Ovary (tissue), 9 donors: ENCODE measurements around the gene RUSF1. TPM values are rescaled to one million over a fixed set of nuclear protein-coding genes. Genes with fewer than 3 reads are reported as not detected.
"Not testable (repeated sequence)": the region's sequence is repeated elsewhere in the genome, so short reads cannot be mapped to it uniquely, and the experiment has no call there.

Source experiments
- DNase-seq, 5 donors: peaks; one replicate each; pipeline ENCODE4 v3.0.0-alpha.2; 2019 to 2020
- H3K27ac ChIP-seq, 2 donors: fragments of 200-600 bp; one replicate each; pipeline versions ENCODE4 v1.5.1 to v1.8.0; 2019 to 2022
- H3K27me3 ChIP-seq: fragments of 200-600 bp; one replicate; pipeline ENCODE4 v1.8.0; 2022
- H3K36me3 ChIP-seq: fragments of 200-600 bp; sonication (generic); one replicate; pipeline ENCODE4 v1.5.1; 2019
- H3K4me1 ChIP-seq: one replicate; pipeline ENCODE4 v1.8.1; 2013; ENCODE audit warnings: mild to moderate bottlenecking, moderate library complexity; ENCODE audit not compliant: insufficient read depth
- H3K4me3 ChIP-seq: fragments of 200-600 bp; sonication (generic); one replicate; pipeline ENCODE4 v1.5.1; 2017
- H3K9me3 ChIP-seq, 2 donors: fragments of 200-600 bp in 1 of 2; sonication (generic) in 1 of 2; one replicate each; pipeline versions ENCODE4 v1.5.1 to v1.8.1; 2013 to 2019; ENCODE audit warnings: mild to moderate bottlenecking in 1 of 2, moderate library complexity in 1 of 2
- EP300 ChIP-seq: sonication (generic); formaldehyde crosslinking; IDR thresholded peaks from one replicate; pipeline ENCODE4 v1.6.1; 2017; ENCODE audit warnings: antibody characterized with exemption
- POLR2A ChIP-seq: fragments of 450-650 bp; IDR thresholded peaks from one replicate; pipeline ENCODE4 v1.6.1; 2017; ENCODE audit warnings: antibody characterized with exemption, mild to moderate bottlenecking, moderate library complexity
- WGBS, 3 donors: extraction: QIAGEN DNeasy Blood & Tissue Kit in 1 of 3; methylation state at CpG; one replicate each; pipeline versions ENCODE4 v1.1.5 to v1.1.7; 2013 to 2017; 5-methylcytosine and 5-hydroxymethylcytosine counted together
- intact Hi-C, 4 donors: fragments of 100-400 bp; cut with DNase I; formaldehyde crosslinking; loops; one replicate each; pipeline versions ENCODE4 v1.11.0 to v1.15.1; 2022 to 2023
- polyA plus RNA-seq, 2 donors: library from polyadenylated mRNA; stranded (reverse); fragments of 200-250 nt in 1 of 2; fragments of 350-450 nt in 1 of 2; fragmentation: Illumina TruSeq in 1 of 2; extraction: RNeasy Lipid Tissue Mini Kit (QIAGEN cat#74804) in 1 of 2; gene quantifications; one replicate each; pipeline ENCODE4 v1.2.3, GENCODE V29; 2013 to 2014
- total RNA-seq, 7 donors: library from RNA; depleted of rRNA in 2 of 7; stranded (reverse); fragments of >200 nt in 2 of 7; fragmentation: NEBNext Ultra II Directional in 3 of 7; extraction: Animal tissue kit (Norgen Biotek cat#: 25700) in 3 of 7; gene quantifications; one replicate each; pipeline versions ENCODE4 v1.1.0 to v1.2.4, GENCODE V29; 2016 to 2023
- TF ChIP-seq, protein P1 (sequence below), 3 donors: fragments of 450-650 bp in 2 of 3; fragments of 200-600 bp in 1 of 3; IDR thresholded peaks; one replicate each; pipeline versions ENCODE4 v1.5.1 to v1.8.0; 2016 to 2022; ENCODE audit warnings: antibody characterized with exemption in 3 of 3, mild to moderate bottlenecking in 1 of 3
- donor health status: DM: no; HTN: no; CAD: no; lungs with moderate emphysema.
- donor health status: DM: no; HTN: no; CAD: no.
- donor health status: Bipolar disorder and iron deficiency.
- donor health status: DM: yes; HTN: yes; CAD: no.
- donor health status: DM: no; HTN: no; CAD: no.
- donor health status: DM: yes; HTN: yes; CAD: no.

RUSF1 gene
- total and polyA plus RNA-seq, 9 donors = 39.8 to 98.4 (median 91.2) TPM

DNA sequence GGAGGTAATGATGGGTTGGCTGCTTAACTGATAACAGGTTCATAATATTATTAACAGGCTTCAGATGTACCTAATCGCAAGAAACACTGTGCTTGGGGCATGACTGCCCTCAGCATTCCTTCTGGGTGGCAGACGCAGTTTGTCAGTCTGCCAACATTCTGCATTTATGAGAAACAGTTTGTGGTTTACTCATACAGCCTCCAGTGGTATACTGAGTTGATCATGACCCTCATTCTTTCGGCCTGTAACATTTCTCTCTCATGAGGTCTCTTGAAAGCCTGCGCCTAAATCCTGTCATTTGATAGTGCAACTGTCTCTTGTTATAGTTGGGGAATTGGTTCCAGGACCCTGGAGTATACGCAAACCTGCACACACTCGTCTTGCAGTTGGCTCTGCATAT lies 4.9 kb upstream of the RUSF1 start:
- intact Hi-C loops = loop anchor here in 1 of 4 donors (10.0 kb wide), 1 partner anchor 318 kb away; no protein-coding TSS in a partner anchor
- no peak for DNase-seq
- Histone ChIP-seq H3K4me1 (peaks cover 2% of the 10 kb centered on the region), H3K9me3 (no peaks in the 10 kb centered on the region), H3K4me3 (no peak overlapping the region), H3K27ac (no peak overlapping the region), H3K27me3 (no peaks in the 10 kb centered on the region), H3K36me3 (no peaks in the 10 kb centered on the region)
- TF ChIP-seq EP300 (no peak), POLR2A (no peak)
- TF ChIP-seq, protein P1, sequence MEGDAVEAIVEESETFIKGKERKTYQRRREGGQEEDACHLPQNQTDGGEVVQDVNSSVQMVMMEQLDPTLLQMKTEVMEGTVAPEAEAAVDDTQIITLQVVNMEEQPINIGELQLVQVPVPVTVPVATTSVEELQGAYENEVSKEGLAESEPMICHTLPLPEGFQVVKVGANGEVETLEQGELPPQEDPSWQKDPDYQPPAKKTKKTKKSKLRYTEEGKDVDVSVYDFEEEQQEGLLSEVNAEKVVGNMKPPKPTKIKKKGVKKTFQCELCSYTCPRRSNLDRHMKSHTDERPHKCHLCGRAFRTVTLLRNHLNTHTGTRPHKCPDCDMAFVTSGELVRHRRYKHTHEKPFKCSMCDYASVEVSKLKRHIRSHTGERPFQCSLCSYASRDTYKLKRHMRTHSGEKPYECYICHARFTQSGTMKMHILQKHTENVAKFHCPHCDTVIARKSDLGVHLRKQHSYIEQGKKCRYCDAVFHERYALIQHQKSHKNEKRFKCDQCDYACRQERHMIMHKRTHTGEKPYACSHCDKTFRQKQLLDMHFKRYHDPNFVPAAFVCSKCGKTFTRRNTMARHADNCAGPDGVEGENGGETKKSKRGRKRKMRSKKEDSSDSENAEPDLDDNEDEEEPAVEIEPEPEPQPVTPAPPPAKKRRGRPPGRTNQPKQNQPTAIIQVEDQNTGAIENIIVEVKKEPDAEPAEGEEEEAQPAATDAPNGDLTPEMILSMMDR (IDR thresholded peaks at IDR 0.05) = no peak
- WGBS, 3 donors = 71 to 81% (median 72%) methylated on average over 6 of the region's 6 CpGs

DNA sequence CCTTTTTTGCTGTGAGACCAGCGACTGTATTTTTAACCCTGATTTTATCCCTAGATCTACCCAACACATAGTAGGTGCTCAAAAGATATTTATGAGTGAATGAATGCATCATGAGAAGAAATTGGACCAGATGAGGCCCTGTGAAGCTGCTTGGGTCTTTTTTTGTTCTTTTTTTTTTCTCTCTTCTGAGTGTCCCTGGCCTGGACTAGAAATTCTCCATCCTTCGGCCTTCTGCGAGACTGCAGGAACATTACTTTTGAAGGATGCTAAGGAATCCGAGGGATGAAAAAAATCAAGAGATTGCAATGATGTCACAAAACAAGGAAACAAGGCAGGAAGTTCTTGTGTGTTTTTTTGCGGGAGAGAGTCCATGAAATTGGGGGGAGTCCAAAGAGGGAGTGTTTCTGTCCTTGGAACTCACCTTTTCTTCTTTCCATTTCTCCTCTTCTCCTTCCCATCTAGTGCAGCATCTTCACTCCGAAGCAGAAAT lies 560 bp upstream of the RUSF1 start:
- no peak for DNase-seq
- intact Hi-C loops = loop anchor here in 1 of 4 donors (2.0 to 10.0 kb wide), 2 partner anchors 48 to 196 kb away; no protein-coding TSS in a partner anchor

DNA sequence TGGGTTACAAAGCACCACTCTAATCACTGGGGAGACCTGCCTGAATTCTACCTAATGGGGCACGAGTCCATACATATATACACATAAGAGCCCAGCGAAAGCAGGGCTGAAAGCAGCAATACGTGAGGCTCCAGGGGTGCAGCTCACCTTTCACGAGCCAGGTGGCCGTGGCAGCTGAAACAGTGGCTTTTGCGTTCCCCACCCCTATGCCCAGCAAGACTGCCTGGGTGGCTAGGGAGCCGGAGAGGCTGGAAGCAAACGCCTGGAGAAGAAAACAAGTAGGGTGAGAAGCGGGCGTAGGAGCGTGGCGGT lies 618 bp downstream of the RUSF1 start:
- Histone ChIP-seq H3K27me3 (no peaks in the 10 kb centered on the region), H3K9me3 (no peaks in the 10 kb centered on the region), H3K27ac (peak overlapping the region; percentile 52 to 92), H3K36me3 (no peaks in the 10 kb centered on the region), H3K4me3 (peak overlapping the region; percentile 85), H3K4me1 (peaks cover 2% of the 10 kb centered on the region)
- DNase-seq = no peak
- TF ChIP-seq EP300 = no peak
- WGBS, 3 donors = 1 to 2% (median 2%) methylated on average over 12 of the region's 12 CpGs
- intact Hi-C loops = loop anchor here in 1 of 4 donors (10.0 kb wide), 1 partner anchor 197 kb away; no protein-coding TSS in a partner anchor

More for the DNA sequence above, 560 bp upstream of the RUSF1 start:
- Histone ChIP-seq H3K27me3 (no peaks in the 10 kb centered on the region), H3K27ac (peak overlapping the region; percentile 52 to 92), H3K9me3 (no peaks in the 10 kb centered on the region), H3K36me3 (no peaks in the 10 kb centered on the region), H3K4me3 (peak overlapping the region; percentile 85), H3K4me1 (peaks cover 2% of the 10 kb centered on the region)
- TF ChIP-seq POLR2A = no peak
- no peak for TF ChIP-seq EP300
- TF ChIP-seq, protein P1 (IDR thresholded peaks at IDR 0.05) = no peak
- 2 to 6% (median 3%) methylated on average over 6 of the region's 6 CpGs for WGBS, 3 donors

DNA sequence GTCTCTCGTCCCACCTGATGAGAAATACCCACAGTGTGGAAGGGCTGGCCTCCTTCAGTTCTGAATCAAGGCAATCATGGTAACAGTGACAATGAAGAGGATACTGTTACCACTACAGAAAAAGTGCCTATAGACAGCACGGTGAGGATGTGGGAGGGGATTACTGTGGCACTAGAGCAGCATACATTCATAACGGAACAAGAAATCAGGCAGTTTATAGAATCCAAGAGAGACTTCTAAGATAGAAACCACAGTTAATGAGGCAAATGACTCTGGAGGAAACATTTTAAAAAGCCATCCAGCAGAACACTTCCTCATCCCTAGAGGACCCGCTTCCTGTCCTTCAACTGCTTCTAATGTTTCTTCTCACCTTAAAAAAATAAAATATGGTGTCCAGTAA lies 2.7 kb downstream of the RUSF1 start:
- TF ChIP-seq POLR2A = no peak
- TF ChIP-seq EP300 = no peak
- TF ChIP-seq, protein P1 (IDR thresholded peaks at IDR 0.05) = no peak
- 74 to 84% (median 76%) methylated on average over 4 of the region's 4 CpGs for WGBS, 3 donors
- peaks cover 2% of the 10 kb centered on the region for H3K4me1 ChIP-seq

DNA sequence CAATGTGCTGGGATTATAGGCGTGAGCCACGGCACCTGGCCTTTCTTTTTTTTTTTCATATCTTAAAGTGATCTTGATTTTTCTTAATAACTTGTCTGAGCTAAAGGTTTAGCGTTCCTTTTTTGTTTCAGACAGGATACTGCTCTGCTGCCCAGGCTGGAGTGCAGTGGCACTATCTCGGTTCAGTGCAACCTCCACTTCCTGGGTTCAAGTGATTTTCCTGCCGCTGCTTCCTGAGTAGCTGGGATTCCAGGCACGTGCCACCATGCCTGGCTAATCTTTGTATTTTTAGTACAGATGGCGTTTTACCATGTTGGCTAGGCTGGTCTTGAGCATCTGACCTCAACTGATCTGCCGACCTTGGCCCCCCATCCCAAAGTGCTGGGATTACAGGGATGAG lies 4.0 kb downstream of the RUSF1 start:
- 66 to 75% (median 71%) methylated on average over 8 of the region's 8 CpGs for WGBS, 3 donors
- DNase-seq = no peak
- intact Hi-C loops = loop anchor here in 1 of 4 donors (10.0 kb wide), 1 partner anchor 201 kb away; no protein-coding TSS in a partner anchor

More for the DNA sequence above, 2.7 kb downstream of the RUSF1 start:
- H3K4me3 ChIP-seq = no peak overlapping the region
- no peaks in the 10 kb centered on the region for H3K36me3 ChIP-seq
- H3K27me3 ChIP-seq = no peaks in the 10 kb centered on the region
- no peak overlapping the region for H3K27ac ChIP-seq
- H3K9me3 ChIP-seq = no peaks in the 10 kb centered on the region
- intact Hi-C loops = loop anchor here in 1 of 4 donors (10.0 kb wide), 1 partner anchor 199 kb away; no protein-coding TSS in a partner anchor
- no peak for DNase-seq

DNA sequence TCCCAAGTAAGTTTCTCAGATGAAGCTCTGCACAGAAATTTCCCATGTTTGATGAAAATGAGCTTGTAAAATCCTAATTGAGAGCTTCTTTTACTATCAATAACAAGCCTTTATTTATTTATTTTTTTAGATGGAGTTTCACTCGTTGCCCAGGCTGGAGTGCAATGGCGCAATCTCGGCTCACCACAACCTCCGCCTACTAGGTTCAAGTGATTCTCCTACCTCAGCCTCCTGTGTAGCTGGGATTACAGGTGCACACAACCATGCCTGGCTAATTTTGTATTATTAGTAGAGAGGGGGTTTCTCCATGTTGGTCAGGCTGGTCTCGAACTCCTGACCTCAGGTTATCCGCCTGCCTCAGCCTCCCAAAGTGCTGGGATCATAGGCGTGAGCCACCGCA lies 4.6 kb downstream of the RUSF1 start:
- H3K27me3 ChIP-seq, H3K4me3 ChIP-seq, H3K36me3 ChIP-seq, H3K9me3 ChIP-seq, H3K4me1 ChIP-seq, H3K27ac ChIP-seq, DNase-seq: not testable (repeated sequence)
- intact Hi-C loops = loop anchor here in 1 of 4 donors (10.0 kb wide), 1 partner anchor 201 kb away; no protein-coding TSS in a partner anchor
- WGBS, 3 donors = 88 to 89% (median 88%) methylated on average over 8 of the region's 8 CpGs

More for the DNA sequence above, 4.0 kb downstream of the RUSF1 start:
- no peak overlapping the region for H3K27ac ChIP-seq
- H3K27me3 ChIP-seq = no peaks in the 10 kb centered on the region
- H3K4me1 ChIP-seq = no peaks in the 10 kb centered on the region
- no peaks in the 10 kb centered on the region for H3K9me3 ChIP-seq
- H3K4me3 ChIP-seq = no peak overlapping the region
- H3K36me3 ChIP-seq = no peaks in the 10 kb centered on the region
- TF ChIP-seq, protein P1 (IDR thresholded peaks at IDR 0.05) = no peak
- no peak for TF ChIP-seq EP300
- no peak for TF ChIP-seq POLR2A
